H9 (cell line): ENCODE results near the gene TNRC6C. TPM values are rescaled to one million over a fixed set of nuclear protein-coding genes. Genes with fewer than 3 reads are reported as not detected.

ENCODE experiments used
- DNase-seq: peaks from one replicate; pipeline ENCODE4 v3.0.0-alpha.2; 2017
- H2AFZ ChIP-seq: one replicate; pipeline ENCODE4 v1.6.1; 2013; ENCODE audit warnings: mild to moderate bottlenecking, low read length, control low read depth, moderate library complexity
- H2AK5ac ChIP-seq: 2 replicates; pipeline ENCODE4 v1.6.1; 2013; ENCODE audit warnings: low read length, control low read depth, mixed read lengths; ENCODE audit not compliant: insufficient read length
- H2BK120ac ChIP-seq: one replicate; pipeline ENCODE4 v1.6.1; 2013; ENCODE audit warnings: low read depth, mild to moderate bottlenecking, low read length, control low read depth, inconsistent platforms; ENCODE audit not compliant: poor library complexity, severe bottlenecking
- H2BK12ac ChIP-seq: 2 replicates; pipeline ENCODE4 v1.6.1; 2013; ENCODE audit warnings: low read length, control low read depth, mixed read lengths, low read depth; ENCODE audit not compliant: insufficient read length
- H2BK15ac ChIP-seq: 2 replicates; pipeline ENCODE4 v1.6.1; 2013; ENCODE audit warnings: low read depth, low read length, control low read depth
- H2BK20ac ChIP-seq: one replicate; pipeline ENCODE4 v1.6.1; 2013; ENCODE audit warnings: low read depth, mild to moderate bottlenecking, low read length, control low read depth, inconsistent platforms; ENCODE audit not compliant: poor library complexity, severe bottlenecking
- H2BK5ac ChIP-seq: 2 replicates; pipeline ENCODE4 v1.6.1; 2013; ENCODE audit warnings: low read length, control low read depth, mixed read lengths; ENCODE audit not compliant: insufficient read length
- H3K14ac ChIP-seq: 2 replicates; pipeline ENCODE4 v1.6.1; 2013; ENCODE audit warnings: low read length, control low read depth; ENCODE audit not compliant: insufficient read depth
- H3K18ac ChIP-seq: 2 replicates; pipeline ENCODE4 v1.6.1; 2013; ENCODE audit warnings: low read depth, mild to moderate bottlenecking, mixed read lengths, low read length, control low read depth; ENCODE audit not compliant: insufficient read length
- H3K23ac ChIP-seq: 2 replicates; pipeline ENCODE4 v1.6.1; 2013; ENCODE audit warnings: low read length, control low read depth, mixed read lengths, low read depth; ENCODE audit not compliant: insufficient read length
- H3K23me2 ChIP-seq: 2 replicates; pipeline ENCODE4 v1.6.1; 2013; ENCODE audit warnings: low read depth, mild to moderate bottlenecking, mixed read lengths, low read length, control low read depth; ENCODE audit not compliant: insufficient read length, poor library complexity, severe bottlenecking
- H3K27ac ChIP-seq: 2 replicates; pipeline ENCODE4 v1.5.1; 2013; ENCODE audit warnings: low read length, control low read depth, mixed read lengths, low read depth; ENCODE audit not compliant: insufficient read length
- H3K27me3 ChIP-seq: 2 replicates; pipeline ENCODE4 v1.6.1; 2013; ENCODE audit warnings: low read length, control low read depth, inconsistent platforms; ENCODE audit not compliant: insufficient read depth
- H3K4ac ChIP-seq: 2 replicates; pipeline ENCODE4 v1.6.1; 2013; ENCODE audit warnings: low read depth, mild to moderate bottlenecking, control low read depth, inconsistent platforms, low read length, moderate library complexity
- H3K4me1 ChIP-seq: 2 replicates; pipeline ENCODE4 v1.6.1; 2013; ENCODE audit warnings: low read length, control low read depth, inconsistent platforms; ENCODE audit not compliant: insufficient read depth
- H3K4me2 ChIP-seq: 2 replicates; pipeline ENCODE4 v1.6.1; 2013; ENCODE audit warnings: low read length, control low read depth, mixed read lengths; ENCODE audit not compliant: insufficient read length, insufficient read depth
- H3K56ac ChIP-seq: 2 replicates; pipeline ENCODE4 v1.6.1; 2013; ENCODE audit warnings: low read depth, mild to moderate bottlenecking, mixed read lengths, low read length, control low read depth; ENCODE audit not compliant: insufficient read length
- H3K79me1 ChIP-seq: 2 replicates; pipeline ENCODE4 v1.6.1; 2013; ENCODE audit warnings: low read depth, mild to moderate bottlenecking, moderate library complexity, low read length, control low read depth, inconsistent platforms; ENCODE audit not compliant: insufficient read depth, poor library complexity, severe bottlenecking
- H3K79me2 ChIP-seq: 2 replicates; pipeline ENCODE4 v1.6.1; 2013; ENCODE audit warnings: low read length, control low read depth, inconsistent platforms; ENCODE audit not compliant: insufficient read depth
- H3K9ac ChIP-seq: 2 replicates; pipeline ENCODE4 v1.6.1; 2013; ENCODE audit warnings: low read length, control low read depth, mixed read lengths; ENCODE audit not compliant: insufficient read length; ENCODE audit errors: extremely low read depth
- H3K9me3 ChIP-seq: one replicate; pipeline ENCODE4 v1.6.1; 2013; ENCODE audit warnings: low read depth, low read length, inconsistent platforms; ENCODE audit not compliant: control insufficient read depth
- H3T11ph ChIP-seq: one replicate; pipeline ENCODE4 v1.6.1; 2013; ENCODE audit warnings: mild to moderate bottlenecking, low read length, control low read depth, inconsistent platforms
- H4K20me1 ChIP-seq: one replicate; pipeline ENCODE4 v1.6.1; 2013; ENCODE audit not compliant: control insufficient read depth, insufficient read length, insufficient read depth
- H4K5ac ChIP-seq: 2 replicates; pipeline ENCODE4 v1.6.1; 2013; ENCODE audit warnings: low read depth, mild to moderate bottlenecking, mixed read lengths, low read length, control low read depth; ENCODE audit not compliant: insufficient read length
- H4K8ac ChIP-seq: replicated peaks from 2 replicates; pipeline ENCODE4 v1.6.1; 2013; ENCODE audit warnings: low read length, control low read depth, mixed read lengths, low read depth; ENCODE audit not compliant: insufficient read length
- H4K91ac ChIP-seq: 2 replicates; pipeline ENCODE4 v1.6.1; 2013; ENCODE audit warnings: low read depth, mild to moderate bottlenecking, moderate library complexity, mixed read lengths, low read length, control low read depth; ENCODE audit not compliant: insufficient read length
- H3K27ac Mint-ChIP-seq, 3 experiments: 2 replicates in 2 of 3; 3 replicates in 1 of 3; pipeline ENCODE4 v1.8.0; 2020 to 2021; ENCODE audit warnings: mixed read lengths in 3 of 3, mild to moderate bottlenecking in 1 of 3, moderate library complexity in 1 of 3
- H3K27me3 Mint-ChIP-seq: 2 replicates; pipeline ENCODE4 v1.8.0; 2021; ENCODE audit warnings: low read depth, mild to moderate bottlenecking, moderate library complexity, mixed read lengths
- H3K36me3 Mint-ChIP-seq, 3 experiments: 2 replicates in 2 of 3; 3 replicates in 1 of 3; pipeline ENCODE4 v1.8.0; 2020 to 2021; ENCODE audit warnings: low read depth in 3 of 3, mixed read lengths in 3 of 3; ENCODE audit not compliant: insufficient read depth in 1 of 3
- H3K4me1 Mint-ChIP-seq, 2 experiments: 2 replicates each; pipeline ENCODE4 v1.8.0; 2020; ENCODE audit warnings: mixed read lengths in 2 of 2
- H3K4me3 Mint-ChIP-seq, 2 experiments: 2 replicates in 1 of 2; 3 replicates in 1 of 2; pipeline ENCODE4 v1.8.0; 2020 to 2021; ENCODE audit warnings: mild to moderate bottlenecking in 2 of 2, mixed read lengths in 2 of 2, moderate library complexity in 1 of 2
- H3K9me3 Mint-ChIP-seq, 2 experiments: 2 replicates in 1 of 2; 3 replicates in 1 of 2; pipeline ENCODE4 v1.8.0; 2020; ENCODE audit warnings: mild to moderate bottlenecking in 2 of 2, mixed read lengths in 2 of 2, moderate library complexity in 1 of 2
- CTCF ChIP-seq: fragments of 200-600 bp; sonication (generic); conservative IDR thresholded peaks from 3 replicates; pipeline ENCODE4 v1.8.0; 2021; ENCODE audit warnings: antibody characterized with exemption, mild to moderate bottlenecking
- whole genome bisulfite sequencing: extraction: QIAGEN DNeasy Blood & Tissue Kit; methylation state at CpG from one replicate; pipeline ENCODE4 v1.1.7; 2013; ENCODE audit warnings: missing lambda C conversion rate, low lambda C conversion rate, mixed read lengths; ENCODE audit not compliant: insufficient read length; ENCODE audit errors: extremely low coverage; 5-methylcytosine and 5-hydroxymethylcytosine counted together
- total RNA-seq: library from RNA; stranded (reverse); gene quantifications from 2 replicates; pipeline ENCODE4 v1.2.1, GENCODE V29; 2021

Gene TNRC6C
- total RNA-seq, 1 experiment from 2014 or later: 24.7 TPM

- Histone ChIP-seq H4K8ac (no peak overlapping the region), H3K4ac (no peak overlapping the region), H3K23me2 (peaks cover 22% of the 10 kb centered on the region), H2BK12ac (no peak overlapping the region), H3K9me3 (no peaks in the 10 kb centered on the region), H3K27me3 (peaks cover 2% of the 10 kb centered on the region; the same call in 1 of the 2 replicates), H3K4me1 (peaks cover 8% of the 10 kb centered on the region), H2BK5ac (no peak overlapping the region), H2AFZ (no peak overlapping the region), H3K79me1 (peaks cover 5% of the 10 kb centered on the region), H3T11ph (no peak overlapping the region), H2BK20ac (no peak overlapping the region), H4K20me1 (no peaks in the 10 kb centered on the region), H2AK5ac (no peak overlapping the region), H2BK15ac (no peak overlapping the region), H2BK120ac (no peak overlapping the region), H3K18ac (no peak overlapping the region), H3K4me2 (no peak overlapping the region), H3K56ac (no peak overlapping the region), H3K79me2 (peaks cover 18% of the 10 kb centered on the region; the same call in 1 of the 2 replicates), H4K91ac (no peak overlapping the region), H3K23ac (no peak overlapping the region), H3K27ac (no peak overlapping the region), H3K9ac (no peak overlapping the region), H4K5ac (no peak overlapping the region), H3K14ac (no peak overlapping the region)
- TF ChIP-seq CTCF: no peak
- peak overlapping the region in 1 of 2 experiments; percentile 9; a peak in 1 of 5 replicates for H3K4me3 Mint-ChIP-seq
- no peaks in the 10 kb centered on the region for H3K9me3 Mint-ChIP-seq
- peaks cover 14% of the 10 kb centered on the region for H3K27me3 Mint-ChIP-seq
- no CpG with 5 or more reads among the region's 6 CpGs for WGBS
- H3K27ac Mint-ChIP-seq: no peak overlapping the region; a peak in 1 of 7 replicates
- H3K4me1 Mint-ChIP-seq: peaks cover 43 to 53% of the 10 kb centered on the region in 2 experiments
- DNase-seq: no peak
- peaks cover 0 to 2% (median 0%) of the 10 kb centered on the region in 3 experiments; a peak in 1 of 7 replicates for H3K36me3 Mint-ChIP-seq
Measured at GRCh38 chr17:77962348-77962747, 3.8 kb downstream of the TNRC6C start.
